Measurements from ENCODE around the gene ZNF688. TPM values are rescaled to one million over a fixed set of nuclear protein-coding genes. Genes with fewer than 3 reads are reported as not detected.
"Not testable (repeated sequence)": the region's sequence is repeated elsewhere in the genome, so short reads cannot be mapped to it uniquely, and the experiment has no call there.

Gene ZNF688
- total and polyA plus RNA-seq, 2 experiments from 2014 or later: 10.4 to 14.7 TPM

DNA sequence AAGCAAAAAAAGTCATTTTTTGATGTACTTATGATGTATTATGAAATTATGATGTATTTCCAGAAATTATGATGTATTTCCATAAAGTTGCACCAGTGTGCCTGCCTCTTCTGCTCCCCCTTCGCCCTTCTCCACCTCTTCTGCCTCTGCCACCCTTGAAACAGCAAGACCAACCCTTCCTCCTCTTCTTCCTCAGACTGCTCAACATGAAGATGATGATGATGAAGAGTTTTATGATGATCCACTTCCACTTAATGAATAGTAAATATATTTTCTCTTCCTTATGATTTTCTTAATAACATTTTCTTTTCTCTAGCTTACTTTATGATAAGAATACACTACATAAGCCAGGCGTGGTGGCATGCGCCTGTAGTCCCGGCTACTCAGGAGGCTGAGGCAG lies 21.4 kb upstream of the ZNF688 start:
- WGBS, 2 experiments (ENCODE audit: low coverage in 1 of 2, low lambda C conversion rate in 2 of 2, missing lambda C conversion rate in 2 of 2): 94 to 96% methylated on average over 4 of the region's 4 CpGs
- DNase-seq: no peak

GRCh38 chr16:30590869-30591268 lies 19.4 kb upstream of the ZNF688 start:
- H3K4me3 ChIP-seq; H3K9me3 ChIP-seq (ENCODE audit: low read depth); DNase-seq; H2AFZ ChIP-seq; H3K4me2 ChIP-seq (ENCODE audit: unreplicated experiment); H3K4me1 ChIP-seq (ENCODE audit: insufficient read depth); H4K20me1 ChIP-seq (ENCODE audit: insufficient read depth); H3F3A ChIP-seq (ENCODE audit: insufficient read depth); in situ Hi-C loops (cut with MboI); H3K27me3 ChIP-seq (replicated peaks; ENCODE audit: insufficient read depth); H3K36me3 ChIP-seq (ENCODE audit: low read depth); H3K27ac ChIP-seq; H3K9ac ChIP-seq; H3K9me2 ChIP-seq (ENCODE audit: insufficient read depth): not testable (repeated sequence)
- WGBS, 2 experiments (ENCODE audit: low coverage in 1 of 2, low lambda C conversion rate in 2 of 2, missing lambda C conversion rate in 2 of 2): 98 to 99% methylated on average over 9 of the region's 9 CpGs
- H3K79me2 ChIP-seq (ENCODE audit: insufficient read depth): peaks cover 14% of the 10 kb centered on the region

More for the DNA sequence above, 21.4 kb upstream of the ZNF688 start:
- Histone ChIP-seq H3K4me1 (ENCODE audit: insufficient read depth) (no peaks in the 10 kb centered on the region), H3K4me2 (ENCODE audit: unreplicated experiment) (no peak overlapping the region), H3K9me2 (ENCODE audit: insufficient read depth) (no peaks in the 10 kb centered on the region), H3K27me3 (replicated peaks; ENCODE audit: insufficient read depth) (no peaks in the 10 kb centered on the region), H3F3A (ENCODE audit: insufficient read depth) (no peaks in the 10 kb centered on the region), H3K9me3 (ENCODE audit: low read depth) (no peaks in the 10 kb centered on the region), H3K27ac (no peak overlapping the region), H3K9ac (no peak overlapping the region), H3K36me3 (ENCODE audit: low read depth) (no peaks in the 10 kb centered on the region), H3K4me3 (no peak overlapping the region), H3K79me2 (ENCODE audit: insufficient read depth) (no peaks in the 10 kb centered on the region), H2AFZ (no peak overlapping the region), H4K20me1 (ENCODE audit: insufficient read depth) (no peaks in the 10 kb centered on the region)
- TF ChIP-seq EZH2phosphoT487 (IDR thresholded peaks at IDR 0.05; ENCODE audit: insufficient read depth, low read depth): no peak
- TF ChIP-seq EZH2 (IDR thresholded peaks at IDR 0.05; ENCODE audit: insufficient read depth, poor library complexity, severe bottlenecking): no peak
- in situ Hi-C loops (cut with MboI): no loop called here

DNA sequence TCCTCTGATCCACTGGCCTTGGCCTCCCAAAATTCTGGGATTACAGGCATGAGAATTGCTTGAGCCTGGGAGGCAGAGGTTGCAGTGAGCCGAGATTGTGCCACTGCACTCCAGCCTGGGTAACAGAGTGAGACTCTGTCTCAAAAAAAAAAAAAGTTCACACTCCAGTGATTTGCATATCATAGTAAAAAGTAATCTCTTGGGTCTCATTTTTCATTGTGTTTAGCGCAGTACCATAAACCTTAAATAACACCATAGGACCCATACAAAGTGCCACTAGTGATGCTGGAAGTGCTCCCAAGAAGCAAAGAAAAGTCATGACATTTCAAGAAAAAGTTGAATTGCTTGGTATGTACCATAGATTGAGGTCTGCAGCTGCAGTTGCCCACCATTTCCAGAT lies 18.1 kb upstream of the ZNF688 start:
- DNase-seq; H3F3A ChIP-seq (ENCODE audit: insufficient read depth); H3K27ac ChIP-seq; H2AFZ ChIP-seq; H3K4me1 ChIP-seq (ENCODE audit: insufficient read depth); H3K9ac ChIP-seq; H3K4me3 ChIP-seq; H3K4me2 ChIP-seq (ENCODE audit: unreplicated experiment); H3K27me3 ChIP-seq (replicated peaks; ENCODE audit: insufficient read depth); in situ Hi-C loops (cut with MboI); H3K9me3 ChIP-seq (ENCODE audit: low read depth); H3K36me3 ChIP-seq (ENCODE audit: low read depth); H3K9me2 ChIP-seq (ENCODE audit: insufficient read depth); H4K20me1 ChIP-seq (ENCODE audit: insufficient read depth): not testable (repeated sequence)
- H3K79me2 ChIP-seq (ENCODE audit: insufficient read depth): peaks cover 22% of the 10 kb centered on the region
- 75% methylated on average over 2 of the region's 2 CpGs for WGBS, 2 experiments (ENCODE audit: low coverage in 1 of 2, low lambda C conversion rate in 2 of 2, missing lambda C conversion rate in 2 of 2)

- Histone ChIP-seq H2AFZ (no peak overlapping the region), H3K36me3 (ENCODE audit: low read depth) (no peaks in the 10 kb centered on the region), H3K9me2 (ENCODE audit: insufficient read depth) (no peaks in the 10 kb centered on the region), H3K4me1 (ENCODE audit: insufficient read depth) (no peaks in the 10 kb centered on the region), H3K4me2 (ENCODE audit: unreplicated experiment) (no peak overlapping the region), H3K27me3 (replicated peaks; ENCODE audit: insufficient read depth) (no peaks in the 10 kb centered on the region), H3K27ac (no peak overlapping the region), H4K20me1 (ENCODE audit: insufficient read depth) (no peaks in the 10 kb centered on the region), H3K4me3 (no peak overlapping the region), H3K79me2 (ENCODE audit: insufficient read depth) (peaks cover 31% of the 10 kb centered on the region), H3K9me3 (ENCODE audit: low read depth) (no peaks in the 10 kb centered on the region), H3K9ac (no peak overlapping the region), H3F3A (ENCODE audit: insufficient read depth) (no peaks in the 10 kb centered on the region)
- WGBS, 2 experiments (ENCODE audit: low coverage in 1 of 2, low lambda C conversion rate in 2 of 2, missing lambda C conversion rate in 2 of 2): 96 to 100% methylated on average over 2 of the region's 2 CpGs
- in situ Hi-C loops (cut with MboI): no loop called here
- no peak for TF ChIP-seq EZH2phosphoT487 (IDR thresholded peaks at IDR 0.05; ENCODE audit: insufficient read depth, low read depth)
- no peak for TF ChIP-seq EZH2 (IDR thresholded peaks at IDR 0.05; ENCODE audit: insufficient read depth, poor library complexity, severe bottlenecking)
- DNase-seq: no peak
Measured at GRCh38 chr16:30588651-30589050, 17.1 kb upstream of the ZNF688 start.

DNA sequence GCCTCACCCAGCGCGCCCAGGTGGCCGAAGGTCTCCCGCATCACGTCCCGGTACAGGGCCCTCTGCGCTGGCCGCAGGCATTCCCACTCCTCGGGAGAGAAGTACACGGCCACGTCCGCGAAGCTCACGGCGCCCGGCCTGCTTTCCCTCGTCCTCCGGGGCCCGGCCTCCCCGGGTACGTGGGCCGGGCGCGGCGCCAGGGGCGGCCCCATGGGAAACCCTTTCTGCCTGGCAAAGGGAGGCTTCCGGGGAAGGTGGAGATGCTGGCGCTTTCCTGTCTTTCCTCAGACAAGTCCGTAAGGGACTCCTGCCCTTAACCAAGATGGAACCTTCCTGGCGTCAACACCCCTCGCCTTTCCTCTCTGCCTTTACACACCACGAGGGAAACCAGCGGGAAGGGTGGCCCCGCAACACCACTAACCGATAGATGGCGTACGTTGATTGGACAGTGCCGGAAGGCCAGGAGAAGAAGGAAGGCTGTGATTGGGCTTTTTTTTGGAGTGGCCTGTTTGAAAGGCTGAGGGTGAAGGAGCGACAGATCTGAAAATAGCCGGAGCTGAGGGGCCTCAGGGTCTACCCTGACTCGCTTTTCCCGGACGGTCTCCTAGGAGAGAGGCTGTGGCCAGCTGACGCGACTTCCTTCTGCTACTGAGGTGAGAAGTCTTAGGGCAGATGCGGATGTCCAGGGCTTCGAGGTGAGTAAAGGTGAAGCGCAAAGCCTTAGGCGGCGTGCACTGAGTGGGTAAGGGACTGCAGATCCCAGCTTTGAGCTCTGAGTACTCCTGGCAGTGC lies 14.1 kb upstream of the ZNF688 start, which contains the start of gene ZNF785:
TSS of gene ZNF785 (minus strand) at position 298 of the 792 bp plus-strand sequence. CDS start at position 212, 86 bp downstream.
- TF ChIP-seq EZH2 (IDR thresholded peaks at IDR 0.05; ENCODE audit: insufficient read depth, poor library complexity, severe bottlenecking) (no peak), EZH2phosphoT487 (IDR thresholded peaks at IDR 0.05; ENCODE audit: insufficient read depth, low read depth) (no peak)
- Histone ChIP-seq H4K20me1 (ENCODE audit: insufficient read depth) (no peaks in the 10 kb centered on the region), H3K9me3 (ENCODE audit: low read depth) (no peaks in the 10 kb centered on the region), H3K79me2 (ENCODE audit: insufficient read depth) (peaks cover 62% of the 10 kb centered on the region), H3K4me1 (ENCODE audit: insufficient read depth) (no peaks in the 10 kb centered on the region), H2AFZ (peak within 1 kb of the TSS; percentile 93), H3K4me3 (peak within 1 kb of the TSS; percentile 78), H3K9ac (peak within 1 kb of the TSS; percentile 91), H3K27me3 (replicated peaks; ENCODE audit: insufficient read depth) (no peaks in the 10 kb centered on the region), H3K36me3 (ENCODE audit: low read depth) (no peaks in the 10 kb centered on the region), H3K9me2 (ENCODE audit: insufficient read depth) (no peaks in the 10 kb centered on the region), H3F3A (ENCODE audit: insufficient read depth) (no peaks in the 10 kb centered on the region), H3K4me2 (ENCODE audit: unreplicated experiment) (peak within 1 kb of the TSS; percentile 85), H3K27ac (peak within 1 kb of the TSS; percentile 83)
- in situ Hi-C loops (cut with MboI): no loop called here
- peak; percentile 99 for DNase-seq
- 1 to 2% methylated on average over 50 of the region's 50 CpGs for WGBS, 2 experiments (ENCODE audit: low coverage in 1 of 2, low lambda C conversion rate in 2 of 2, missing lambda C conversion rate in 2 of 2)
